ENCODE results near the gene KCNMA1.
A peak's percentile ranks its signal among the peaks of the same experiment; 100 is the strongest.

Gene KCNMA1

GRCh38 chr10:77463499-77463898 is 174.1 kb downstream of the KCNMA1 start:
- WGBS (ENCODE audit: extremely low coverage, insufficient coverage, low lambda C conversion rate) = no CpG with 5 or more reads among the region's 4 CpGs
- Histone ChIP-seq H2BK120ac (ENCODE audit: low read depth, low read length) (no peak overlapping the region), H3K4me3 (ENCODE audit: low read length) (no peak overlapping the region), H3K56ac (ENCODE audit: low read length) (no peak overlapping the region), H3K4ac (ENCODE audit: low read depth, low read length) (no peak overlapping the region), H4K5ac (ENCODE audit: low read length) (no peak overlapping the region), H2BK5ac (ENCODE audit: low read length) (no peak overlapping the region), H3K4me1 (ENCODE audit: control insufficient read depth, low read depth, low read length) (peaks cover 3% of the 10 kb centered on the region), H3K79me1 (ENCODE audit: low read length) (no peaks in the 10 kb centered on the region), H3K9ac (ENCODE audit: low read length) (peak overlapping the region; percentile 14), H2AK5ac (ENCODE audit: low read length) (no peak overlapping the region), H4K8ac (ENCODE audit: low read depth, low read length) (no peak overlapping the region), H3K79me2 (ENCODE audit: control insufficient read depth, insufficient read depth, low read length) (no peaks in the 10 kb centered on the region), H3K27ac (ENCODE audit: low read depth, low read length) (no peak overlapping the region), H2BK15ac (replicated peaks; ENCODE audit: low read depth) (no peak overlapping the region), H3K27me3 (ENCODE audit: insufficient read depth, low read length, poor library complexity) (no peaks in the 10 kb centered on the region), H3K18ac (ENCODE audit: low read length) (no peak overlapping the region), H3K36me3 (ENCODE audit: control insufficient read depth, insufficient read depth, low read length) (no peaks in the 10 kb centered on the region), H3K4me2 (ENCODE audit: low read length) (no peak overlapping the region), H3K23ac (ENCODE audit: low read length) (no peak overlapping the region)
- peak; percentile 26 for DNase-seq

DNA sequence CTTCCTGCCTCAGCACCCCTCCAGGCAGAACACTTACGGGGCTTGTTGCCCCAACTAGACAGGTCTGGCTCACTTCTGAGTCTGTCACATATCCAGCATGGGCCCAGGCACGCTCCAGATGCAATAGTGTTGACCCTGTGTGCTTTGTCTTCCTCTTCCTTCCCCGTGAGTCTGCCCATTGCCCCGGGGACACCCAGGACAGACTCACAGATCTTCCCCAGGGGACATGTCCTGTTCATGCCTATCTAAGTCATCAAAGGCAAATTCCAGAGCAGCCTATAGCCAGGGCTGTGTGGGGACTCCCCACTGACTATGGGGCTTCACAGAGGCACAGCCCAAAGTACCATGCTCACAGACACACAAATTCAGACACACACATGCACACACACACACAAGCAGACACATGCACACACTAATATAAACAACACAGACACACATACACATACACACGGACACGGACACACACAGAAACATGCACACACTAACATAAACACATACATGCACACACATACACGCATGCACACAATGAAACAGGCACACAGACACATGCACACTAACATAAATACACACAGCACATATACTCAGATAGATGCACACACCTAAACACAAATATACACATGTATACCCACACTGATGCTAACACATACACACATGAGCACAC is 175.8 kb downstream of the KCNMA1 start:
- Histone ChIP-seq H3K79me2 (ENCODE audit: control insufficient read depth, insufficient read depth, low read length) (no peaks in the 10 kb centered on the region), H3K4me2 (ENCODE audit: low read length) (no peak overlapping the region), H2BK5ac (ENCODE audit: low read length) (no peak overlapping the region), H2BK15ac (replicated peaks; ENCODE audit: low read depth) (no peak overlapping the region), H3K4me3 (ENCODE audit: low read length) (no peak overlapping the region), H3K56ac (ENCODE audit: low read length) (no peak overlapping the region), H3K18ac (ENCODE audit: low read length) (no peak overlapping the region), H3K27ac (ENCODE audit: low read depth, low read length) (no peak overlapping the region), H3K27me3 (ENCODE audit: insufficient read depth, low read length, poor library complexity) (no peaks in the 10 kb centered on the region), H3K79me1 (ENCODE audit: low read length) (no peaks in the 10 kb centered on the region), H3K9ac (ENCODE audit: low read length) (no peak overlapping the region), H3K4ac (ENCODE audit: low read depth, low read length) (no peak overlapping the region), H2AK5ac (ENCODE audit: low read length) (no peak overlapping the region), H4K8ac (ENCODE audit: low read depth, low read length) (no peak overlapping the region), H4K5ac (ENCODE audit: low read length) (no peak overlapping the region), H3K4me1 (ENCODE audit: control insufficient read depth, low read depth, low read length) (peaks cover 3% of the 10 kb centered on the region), H2BK120ac (ENCODE audit: low read depth, low read length) (no peak overlapping the region), H3K23ac (ENCODE audit: low read length) (no peak overlapping the region), H3K36me3 (ENCODE audit: control insufficient read depth, insufficient read depth, low read length) (no peaks in the 10 kb centered on the region)
- WGBS (ENCODE audit: extremely low coverage, insufficient coverage, low lambda C conversion rate) = no CpG with 5 or more reads among the region's 7 CpGs
- DNase-seq = no peak

DNA sequence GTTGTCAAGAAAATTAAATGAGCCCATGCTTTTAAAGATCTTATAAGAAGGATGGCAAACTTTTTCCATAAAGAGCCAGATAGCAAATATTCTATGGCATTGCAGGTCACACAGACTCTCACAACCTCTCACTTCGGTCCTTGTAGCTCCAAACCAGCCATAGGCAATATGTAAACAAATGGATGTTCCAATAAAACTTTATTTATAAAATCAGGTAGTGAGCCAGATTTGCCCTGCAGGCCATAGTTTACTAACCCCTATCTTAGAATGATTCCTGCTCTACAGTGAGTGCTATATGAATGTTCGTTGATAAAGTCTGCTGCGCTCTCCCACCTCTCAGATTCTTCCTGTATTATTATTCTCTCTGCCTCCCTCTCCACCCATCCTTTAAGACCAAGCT is 177.7 kb downstream of the KCNMA1 start:
- no peak overlapping the region for H2AK5ac ChIP-seq (ENCODE audit: low read length)
- H3K18ac ChIP-seq (ENCODE audit: low read length) = no peak overlapping the region
- no peak overlapping the region for H3K56ac ChIP-seq (ENCODE audit: low read length)
- H2BK15ac ChIP-seq (replicated peaks; ENCODE audit: low read depth) = no peak overlapping the region
- H4K8ac ChIP-seq (ENCODE audit: low read depth, low read length) = no peak overlapping the region
- WGBS (ENCODE audit: extremely low coverage, insufficient coverage, low lambda C conversion rate) = no CpG with 5 or more reads among the region's 3 CpGs
- peaks cover 3% of the 10 kb centered on the region for H3K4me1 ChIP-seq (ENCODE audit: control insufficient read depth, low read depth, low read length)
- H3K4me3 ChIP-seq (ENCODE audit: low read length) = no peak overlapping the region
- no peaks in the 10 kb centered on the region for H3K36me3 ChIP-seq (ENCODE audit: control insufficient read depth, insufficient read depth, low read length)
- H2BK120ac ChIP-seq (ENCODE audit: low read depth, low read length) = no peak overlapping the region
- no peak for DNase-seq
- no peak overlapping the region for H3K27ac ChIP-seq (ENCODE audit: low read depth, low read length)
- no peak overlapping the region for H3K4ac ChIP-seq (ENCODE audit: low read depth, low read length)
- no peak overlapping the region for H4K5ac ChIP-seq (ENCODE audit: low read length)
- H3K9ac ChIP-seq (ENCODE audit: low read length) = no peak overlapping the region
- no peak overlapping the region for H3K23ac ChIP-seq (ENCODE audit: low read length)
- H3K27me3 ChIP-seq (ENCODE audit: insufficient read depth, low read length, poor library complexity) = no peaks in the 10 kb centered on the region
- H2BK5ac ChIP-seq (ENCODE audit: low read length) = no peak overlapping the region
- H3K79me2 ChIP-seq (ENCODE audit: control insufficient read depth, insufficient read depth, low read length) = no peaks in the 10 kb centered on the region
- no peaks in the 10 kb centered on the region for H3K79me1 ChIP-seq (ENCODE audit: low read length)
- H3K4me2 ChIP-seq (ENCODE audit: low read length) = no peak overlapping the region

GRCh38 chr10:77458986-77459590 is 178.5 kb downstream of the KCNMA1 start:
- Histone ChIP-seq H2BK120ac (ENCODE audit: low read depth, low read length) (no peak overlapping the region), H3K27ac (ENCODE audit: low read depth, low read length) (no peak overlapping the region), H3K23ac (ENCODE audit: low read length) (no peak overlapping the region), H3K4me2 (ENCODE audit: low read length) (no peak overlapping the region), H2BK5ac (ENCODE audit: low read length) (no peak overlapping the region), H4K8ac (ENCODE audit: low read depth, low read length) (no peak overlapping the region), H4K5ac (ENCODE audit: low read length) (no peak overlapping the region), H3K4me3 (ENCODE audit: low read length) (no peak overlapping the region), H3K4ac (ENCODE audit: low read depth, low read length) (no peak overlapping the region), H3K27me3 (ENCODE audit: insufficient read depth, low read length, poor library complexity) (no peaks in the 10 kb centered on the region), H2AK5ac (ENCODE audit: low read length) (no peak overlapping the region), H3K36me3 (ENCODE audit: control insufficient read depth, insufficient read depth, low read length) (no peaks in the 10 kb centered on the region), H3K4me1 (ENCODE audit: control insufficient read depth, low read depth, low read length) (peaks cover 3% of the 10 kb centered on the region), H3K9ac (ENCODE audit: low read length) (no peak overlapping the region), H3K79me2 (ENCODE audit: control insufficient read depth, insufficient read depth, low read length) (no peaks in the 10 kb centered on the region), H3K79me1 (ENCODE audit: low read length) (no peaks in the 10 kb centered on the region), H3K18ac (ENCODE audit: low read length) (no peak overlapping the region), H3K56ac (ENCODE audit: low read length) (no peak overlapping the region), H2BK15ac (replicated peaks; ENCODE audit: low read depth) (no peak overlapping the region)
- no CpG with 5 or more reads among the region's 3 CpGs for WGBS (ENCODE audit: extremely low coverage, insufficient coverage, low lambda C conversion rate)
- DNase-seq = no peak

DNA sequence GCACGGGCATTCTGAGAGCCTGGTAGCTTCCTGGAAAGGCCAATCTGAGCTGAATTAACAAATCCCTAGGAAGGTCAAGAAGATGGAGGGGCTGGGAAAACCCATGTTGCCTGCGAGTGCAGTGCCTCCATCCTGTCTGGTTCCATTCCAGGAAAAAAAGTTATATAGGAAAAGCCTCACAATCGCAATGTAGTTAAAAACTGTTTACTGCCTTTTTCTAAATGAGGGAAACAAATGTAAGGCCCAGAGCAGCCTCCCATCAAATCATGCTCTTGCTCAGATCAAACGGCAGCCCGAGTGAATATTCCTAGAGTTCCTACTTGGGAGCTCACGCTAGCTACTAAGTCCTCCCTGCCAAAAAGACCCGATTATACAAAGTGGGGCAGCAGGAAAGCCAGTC is 179.9 kb downstream of the KCNMA1 start:
- Histone ChIP-seq H3K4me1 (ENCODE audit: control insufficient read depth, low read depth, low read length) (no peaks in the 10 kb centered on the region), H3K79me1 (ENCODE audit: low read length) (no peaks in the 10 kb centered on the region), H3K4me2 (ENCODE audit: low read length) (no peak overlapping the region), H3K79me2 (ENCODE audit: control insufficient read depth, insufficient read depth, low read length) (no peaks in the 10 kb centered on the region), H3K4ac (ENCODE audit: low read depth, low read length) (no peak overlapping the region), H2BK5ac (ENCODE audit: low read length) (no peak overlapping the region), H3K36me3 (ENCODE audit: control insufficient read depth, insufficient read depth, low read length) (no peaks in the 10 kb centered on the region), H2AK5ac (ENCODE audit: low read length) (no peak overlapping the region), H3K56ac (ENCODE audit: low read length) (no peak overlapping the region), H4K5ac (ENCODE audit: low read length) (no peak overlapping the region), H3K18ac (ENCODE audit: low read length) (no peak overlapping the region), H3K27me3 (ENCODE audit: insufficient read depth, low read length, poor library complexity) (no peaks in the 10 kb centered on the region), H2BK120ac (ENCODE audit: low read depth, low read length) (no peak overlapping the region), H2BK15ac (replicated peaks; ENCODE audit: low read depth) (no peak overlapping the region), H3K27ac (ENCODE audit: low read depth, low read length) (no peak overlapping the region), H3K9ac (ENCODE audit: low read length) (no peak overlapping the region), H3K23ac (ENCODE audit: low read length) (no peak overlapping the region), H4K8ac (ENCODE audit: low read depth, low read length) (no peak overlapping the region), H3K4me3 (ENCODE audit: low read length) (no peak overlapping the region)
- WGBS (ENCODE audit: extremely low coverage, insufficient coverage, low lambda C conversion rate) = no CpG with 5 or more reads among the region's 7 CpGs
- DNase-seq = no peak

GRCh38 chr10:77457266-77457665 is 180.3 kb downstream of the KCNMA1 start:
- Histone ChIP-seq H3K9ac (ENCODE audit: low read length) (no peak overlapping the region), H4K8ac (ENCODE audit: low read depth, low read length) (no peak overlapping the region), H3K4me3 (ENCODE audit: low read length) (no peak overlapping the region), H3K18ac (ENCODE audit: low read length) (no peak overlapping the region), H3K79me1 (ENCODE audit: low read length) (no peaks in the 10 kb centered on the region), H2AK5ac (ENCODE audit: low read length) (no peak overlapping the region), H3K79me2 (ENCODE audit: control insufficient read depth, insufficient read depth, low read length) (no peaks in the 10 kb centered on the region), H3K4ac (ENCODE audit: low read depth, low read length) (no peak overlapping the region), H3K27me3 (ENCODE audit: insufficient read depth, low read length, poor library complexity) (no peaks in the 10 kb centered on the region), H3K4me1 (ENCODE audit: control insufficient read depth, low read depth, low read length) (no peaks in the 10 kb centered on the region), H3K23ac (ENCODE audit: low read length) (no peak overlapping the region), H3K4me2 (ENCODE audit: low read length) (no peak overlapping the region), H2BK15ac (replicated peaks; ENCODE audit: low read depth) (no peak overlapping the region), H2BK5ac (ENCODE audit: low read length) (no peak overlapping the region), H3K27ac (ENCODE audit: low read depth, low read length) (no peak overlapping the region), H2BK120ac (ENCODE audit: low read depth, low read length) (no peak overlapping the region), H4K5ac (ENCODE audit: low read length) (no peak overlapping the region), H3K36me3 (ENCODE audit: control insufficient read depth, insufficient read depth, low read length) (no peaks in the 10 kb centered on the region), H3K56ac (ENCODE audit: low read length) (no peak overlapping the region)
- no CpG with 5 or more reads among the region's 1 CpG for WGBS (ENCODE audit: extremely low coverage, insufficient coverage, low lambda C conversion rate)
- no peak for DNase-seq

Data from mesendoderm (in vitro differentiated cells).